HL-60 (cell line): ENCODE data around the gene ASS1.

Experiments
- CTCF ChIP-seq: IDR thresholded peaks from one replicate; pipeline ENCODE4 v1.5.1; 2011; ENCODE audit warnings: low read length, control low read depth, inconsistent platforms; ENCODE audit not compliant: insufficient read depth
- POLR2AphosphoS5 ChIP-seq: IDR thresholded peaks from 2 replicates; pipeline ENCODE4 v1.6.1; 2012; ENCODE audit warnings: low read depth

- no peak for TF ChIP-seq CTCF
- TF ChIP-seq POLR2AphosphoS5: no peak
These were observed 28.8 kb downstream of the ASS1 start for GRCh38 chr9:130473566-130473965.
